ENCODE data around the gene MYO1E. TPM values are rescaled to one million over a fixed set of nuclear protein-coding genes. Genes with fewer than 3 reads are reported as not detected.
A peak's percentile ranks its signal among the peaks of the same experiment; 100 is the strongest.

Gene MYO1E
- polyA plus RNA-seq, 1 donor, result 126 TPM

GRCh38 chr15:59326856-59327255 lies 45.8 kb downstream of the MYO1E start:
- Histone ChIP-seq H3K4me1 (ENCODE audit: control insufficient read depth, insufficient read depth, low read length) (peaks cover 29% of the 10 kb centered on the region), H3K27ac (ENCODE audit: low read length) (no peak overlapping the region), H3K9me3 (ENCODE audit: control insufficient read depth, low read depth, low read length) (no peaks in the 10 kb centered on the region), H3K36me3 (ENCODE audit: control insufficient read depth, insufficient read depth, low read length) (no peaks in the 10 kb centered on the region), H3K27me3 (ENCODE audit: control insufficient read depth, insufficient read depth, low read length) (no peaks in the 10 kb centered on the region), H3K4me3 (ENCODE audit: low read length) (no peak overlapping the region)
- 100% methylated on average over 1 of the region's 6 CpGs for WGBS (ENCODE audit: insufficient coverage, low lambda C conversion rate)
- no peak for DNase-seq

DNA sequence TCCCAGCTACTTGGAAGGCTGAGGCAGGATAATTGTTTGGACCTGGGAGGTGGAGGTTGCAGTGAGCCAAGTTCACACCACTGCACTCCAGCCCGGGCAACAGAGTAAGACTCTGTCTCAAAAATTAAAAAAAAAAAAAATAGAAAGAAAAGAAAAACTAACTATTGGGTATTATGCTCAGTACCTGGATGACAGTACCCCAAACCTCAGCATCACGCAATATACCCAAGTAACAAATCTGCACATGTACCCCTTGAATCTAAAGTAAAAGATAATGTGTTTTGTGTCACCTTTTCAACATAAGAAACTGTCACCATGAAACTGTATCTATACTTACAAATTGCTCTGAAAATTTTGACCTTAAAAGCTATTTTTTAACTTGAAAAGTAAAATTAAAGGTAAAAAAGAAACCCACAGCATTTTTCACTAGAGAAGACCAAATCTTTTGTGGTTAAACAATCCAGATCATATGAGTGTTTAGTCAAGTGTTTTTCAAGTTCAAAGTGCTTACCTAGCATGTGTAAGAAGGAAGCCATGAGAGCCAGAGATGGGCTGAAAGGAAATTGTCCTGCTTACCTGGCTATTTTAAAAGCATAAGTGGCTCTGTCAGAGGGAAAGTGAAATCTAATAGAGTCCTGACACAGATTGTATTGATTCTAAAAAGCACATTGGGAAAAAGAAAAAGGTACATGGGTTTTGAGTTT lies 50.5 kb downstream of the MYO1E start:
- H3K4me3 ChIP-seq (ENCODE audit: low read length), result no peak overlapping the region
- no peaks in the 10 kb centered on the region for H3K27me3 ChIP-seq (ENCODE audit: control insufficient read depth, insufficient read depth, low read length)
- no peaks in the 10 kb centered on the region for H3K4me1 ChIP-seq (ENCODE audit: control insufficient read depth, insufficient read depth, low read length)
- H3K27ac ChIP-seq (ENCODE audit: low read length), result peak overlapping the region; percentile 79
- no peaks in the 10 kb centered on the region for H3K36me3 ChIP-seq (ENCODE audit: control insufficient read depth, insufficient read depth, low read length)
- DNase-seq, result peak; percentile 43 to 72
- WGBS (ENCODE audit: insufficient coverage, low lambda C conversion rate), result 100% methylated on average over 1 of the region's 2 CpGs
- H3K9me3 ChIP-seq (ENCODE audit: control insufficient read depth, low read depth, low read length), result no peaks in the 10 kb centered on the region

DNA sequence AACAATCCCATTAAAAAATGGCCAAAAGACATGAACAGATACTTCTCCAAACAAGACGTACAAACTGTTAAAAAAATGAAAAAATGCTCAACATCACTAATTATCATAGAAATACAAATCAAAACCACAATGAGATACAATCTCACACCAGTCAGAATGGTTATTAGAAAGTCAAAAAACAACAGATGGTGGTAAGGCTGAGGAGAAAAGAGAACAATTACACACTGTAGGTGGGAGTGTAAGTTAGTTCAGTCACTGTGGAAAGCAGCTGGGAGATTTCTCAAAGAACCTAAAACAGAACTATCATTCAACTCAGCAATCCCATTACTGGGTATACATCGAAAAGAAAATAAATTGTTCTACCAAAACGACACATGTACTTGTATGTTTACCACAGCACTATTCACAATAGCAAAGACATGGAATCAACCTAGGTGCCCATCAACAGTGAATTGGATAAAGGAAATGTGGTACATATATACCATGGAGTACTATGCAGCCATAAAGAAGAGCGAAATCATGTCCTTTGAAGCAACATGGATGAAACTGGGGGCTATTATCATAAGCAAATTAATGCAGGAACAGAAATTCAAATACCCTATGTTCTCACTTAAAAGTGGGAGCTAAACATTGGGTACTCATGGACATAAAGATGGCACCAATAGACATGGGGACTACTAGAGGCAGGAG lies 51.5 kb downstream of the MYO1E start:
- H3K36me3 ChIP-seq (ENCODE audit: control insufficient read depth, insufficient read depth, low read length), result no peaks in the 10 kb centered on the region
- H3K4me1 ChIP-seq (ENCODE audit: control insufficient read depth, insufficient read depth, low read length), result no peaks in the 10 kb centered on the region
- no peaks in the 10 kb centered on the region for H3K9me3 ChIP-seq (ENCODE audit: control insufficient read depth, low read depth, low read length)
- no peak overlapping the region for H3K27ac ChIP-seq (ENCODE audit: low read length)
- WGBS (ENCODE audit: insufficient coverage, low lambda C conversion rate), result no CpG with 5 or more reads among the region's 4 CpGs
- no peak for DNase-seq
- no peak overlapping the region for H3K4me3 ChIP-seq (ENCODE audit: low read length)
- no peaks in the 10 kb centered on the region for H3K27me3 ChIP-seq (ENCODE audit: control insufficient read depth, insufficient read depth, low read length)

DNA sequence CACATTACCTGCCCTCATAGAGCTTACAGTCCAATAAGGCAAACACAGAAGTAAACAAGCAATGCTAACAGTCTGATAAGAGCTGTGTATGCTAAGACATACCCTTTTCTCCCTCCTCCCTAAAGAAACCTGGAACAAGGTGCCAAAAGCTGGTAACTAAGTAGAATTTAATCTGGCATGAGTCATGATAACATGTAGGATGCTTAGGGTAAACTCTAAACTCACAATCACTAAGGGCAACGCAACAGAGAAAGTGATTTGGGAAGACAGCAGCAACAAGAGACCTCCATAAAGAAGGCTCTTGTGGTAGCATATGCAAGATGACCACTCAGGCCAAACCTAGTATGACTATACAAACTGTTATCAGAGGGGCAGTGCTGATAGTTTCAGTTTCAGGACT lies 55.5 kb downstream of the MYO1E start:
- Histone ChIP-seq H3K4me3 (ENCODE audit: low read length) (no peak overlapping the region), H3K27ac (ENCODE audit: low read length) (no peak overlapping the region), H3K27me3 (ENCODE audit: control insufficient read depth, insufficient read depth, low read length) (no peaks in the 10 kb centered on the region), H3K4me1 (ENCODE audit: control insufficient read depth, insufficient read depth, low read length) (peaks cover 10% of the 10 kb centered on the region), H3K9me3 (ENCODE audit: control insufficient read depth, low read depth, low read length) (no peaks in the 10 kb centered on the region), H3K36me3 (ENCODE audit: control insufficient read depth, insufficient read depth, low read length) (no peaks in the 10 kb centered on the region)
- no peak for DNase-seq
- WGBS (ENCODE audit: insufficient coverage, low lambda C conversion rate), result 100% methylated on average over 1 of the region's 1 CpG

GRCh38 chr15:59315914-59316451 lies 56.7 kb downstream of the MYO1E start:
- H3K4me3 ChIP-seq (ENCODE audit: low read length), result no peak overlapping the region
- no peaks in the 10 kb centered on the region for H3K36me3 ChIP-seq (ENCODE audit: control insufficient read depth, insufficient read depth, low read length)
- no peak for DNase-seq
- peaks cover 10% of the 10 kb centered on the region for H3K4me1 ChIP-seq (ENCODE audit: control insufficient read depth, insufficient read depth, low read length)
- no peaks in the 10 kb centered on the region for H3K27me3 ChIP-seq (ENCODE audit: control insufficient read depth, insufficient read depth, low read length)
- WGBS (ENCODE audit: insufficient coverage, low lambda C conversion rate), result no CpG with 5 or more reads among the region's 6 CpGs
- no peak overlapping the region for H3K27ac ChIP-seq (ENCODE audit: low read length)
- H3K9me3 ChIP-seq (ENCODE audit: control insufficient read depth, low read depth, low read length), result no peaks in the 10 kb centered on the region

- H3K27ac ChIP-seq (ENCODE audit: low read length), result peak overlapping the region; percentile 52
- no peaks in the 10 kb centered on the region for H3K9me3 ChIP-seq (ENCODE audit: control insufficient read depth, low read depth, low read length)
- peaks cover 16% of the 10 kb centered on the region for H3K4me1 ChIP-seq (ENCODE audit: control insufficient read depth, insufficient read depth, low read length)
- peak; percentile 38 to 70 for DNase-seq
- 60% methylated on average over 1 of the region's 6 CpGs for WGBS (ENCODE audit: insufficient coverage, low lambda C conversion rate)
- no peak overlapping the region for H3K4me3 ChIP-seq (ENCODE audit: low read length)
- no peaks in the 10 kb centered on the region for H3K27me3 ChIP-seq (ENCODE audit: control insufficient read depth, insufficient read depth, low read length)
- no peaks in the 10 kb centered on the region for H3K36me3 ChIP-seq (ENCODE audit: control insufficient read depth, insufficient read depth, low read length)
Observed at GRCh38 chr15:59313641-59314332, 58.9 kb downstream of the MYO1E start.

GRCh38 chr15:59312205-59312604 lies 60.5 kb downstream of the MYO1E start:
- no peaks in the 10 kb centered on the region for H3K9me3 ChIP-seq (ENCODE audit: control insufficient read depth, low read depth, low read length)
- H3K27ac ChIP-seq (ENCODE audit: low read length), result no peak overlapping the region
- peaks cover 16% of the 10 kb centered on the region for H3K4me1 ChIP-seq (ENCODE audit: control insufficient read depth, insufficient read depth, low read length)
- WGBS (ENCODE audit: insufficient coverage, low lambda C conversion rate), result 80% methylated on average over 2 of the region's 7 CpGs
- no peak overlapping the region for H3K4me3 ChIP-seq (ENCODE audit: low read length)
- H3K27me3 ChIP-seq (ENCODE audit: control insufficient read depth, insufficient read depth, low read length), result no peaks in the 10 kb centered on the region
- DNase-seq, result no peak
- H3K36me3 ChIP-seq (ENCODE audit: control insufficient read depth, insufficient read depth, low read length), result no peaks in the 10 kb centered on the region

DNA sequence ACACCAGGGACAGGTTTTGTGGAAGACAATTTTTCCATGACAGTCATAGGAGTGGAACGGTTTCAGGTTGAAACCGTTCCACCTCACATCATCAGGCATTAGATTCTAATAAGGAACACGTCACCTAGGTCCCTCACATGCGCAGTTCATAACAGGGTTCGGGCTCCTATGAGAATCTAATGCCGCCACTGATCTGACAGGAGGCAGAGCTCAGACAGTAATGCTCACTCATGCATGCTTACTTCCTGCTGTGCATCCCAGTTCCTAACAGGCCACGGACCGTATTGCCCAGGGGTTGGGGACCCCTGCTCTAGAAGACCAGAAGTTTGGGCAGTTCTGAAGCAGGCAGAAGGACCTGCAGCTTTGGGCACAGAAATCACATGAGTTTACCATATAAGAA lies 61.5 kb downstream of the MYO1E start:
- Histone ChIP-seq H3K36me3 (ENCODE audit: control insufficient read depth, insufficient read depth, low read length) (no peaks in the 10 kb centered on the region), H3K27ac (ENCODE audit: low read length) (no peak overlapping the region), H3K4me1 (ENCODE audit: control insufficient read depth, insufficient read depth, low read length) (peaks cover 21% of the 10 kb centered on the region), H3K4me3 (ENCODE audit: low read length) (no peak overlapping the region), H3K9me3 (ENCODE audit: control insufficient read depth, low read depth, low read length) (no peaks in the 10 kb centered on the region), H3K27me3 (ENCODE audit: control insufficient read depth, insufficient read depth, low read length) (no peaks in the 10 kb centered on the region)
- DNase-seq, result no peak
- no CpG with 5 or more reads among the region's 8 CpGs for WGBS (ENCODE audit: insufficient coverage, low lambda C conversion rate)

- Histone ChIP-seq H3K27ac (ENCODE audit: low read length) (no peak overlapping the region), H3K27me3 (ENCODE audit: control insufficient read depth, insufficient read depth, low read length) (no peaks in the 10 kb centered on the region), H3K36me3 (ENCODE audit: control insufficient read depth, insufficient read depth, low read length) (no peaks in the 10 kb centered on the region), H3K4me3 (ENCODE audit: low read length) (no peak overlapping the region), H3K4me1 (ENCODE audit: control insufficient read depth, insufficient read depth, low read length) (peaks cover 30% of the 10 kb centered on the region), H3K9me3 (ENCODE audit: control insufficient read depth, low read depth, low read length) (no peaks in the 10 kb centered on the region)
- DNase-seq, result no peak
- 83% methylated on average over 2 of the region's 5 CpGs for WGBS (ENCODE audit: insufficient coverage, low lambda C conversion rate)
Observed at GRCh38 chr15:59309405-59309804, 63.3 kb downstream of the MYO1E start.

GRCh38 chr15:59307165-59307537 lies 65.5 kb downstream of the MYO1E start:
- no peaks in the 10 kb centered on the region for H3K9me3 ChIP-seq (ENCODE audit: control insufficient read depth, low read depth, low read length)
- peaks cover 20% of the 10 kb centered on the region for H3K4me1 ChIP-seq (ENCODE audit: control insufficient read depth, insufficient read depth, low read length)
- H3K27ac ChIP-seq (ENCODE audit: low read length), result peak overlapping the region; percentile 83
- H3K27me3 ChIP-seq (ENCODE audit: control insufficient read depth, insufficient read depth, low read length), result no peaks in the 10 kb centered on the region
- WGBS (ENCODE audit: insufficient coverage, low lambda C conversion rate), result no CpG with 5 or more reads among the region's 6 CpGs
- no peaks in the 10 kb centered on the region for H3K36me3 ChIP-seq (ENCODE audit: control insufficient read depth, insufficient read depth, low read length)
- no peak for DNase-seq
- H3K4me3 ChIP-seq (ENCODE audit: low read length), result no peak overlapping the region
